OCI-LY7 (cell line): ENCODE results near the gene PLXNC1. TPM values are rescaled to one million over a fixed set of nuclear protein-coding genes. Genes with fewer than 3 reads are reported as not detected.
A peak's percentile ranks its signal among the peaks of the same experiment; 100 is the strongest.

Experiments used
- BruUV-seq: library from RNA; stranded (reverse); fragments of 400-500 nt; replicated peaks from 2 replicates; lab custom pipeline; 2021; lab: Mats Ljungman, UMichigan
- CTCF ChIA-PET: fragments of 300-600 bp; sonication (Branson Sonifier 250); formaldehyde crosslinking; loops from one replicate; lab custom pipeline; 2022; ENCODE audit warnings: antibody characterized with exemption; ENCODE audit not compliant: unreplicated experiment; lab: Charles Lee
- POLR2A ChIA-PET: fragments of 300-600 bp; sonication (Branson Sonifier 250); formaldehyde crosslinking; loops from one replicate; lab custom pipeline; 2022; ENCODE audit warnings: antibody characterized with exemption; lab: Charles Lee
- DNase-seq: peaks from one replicate; pipeline ENCODE4 v3.0.0-alpha.2; 2015; ENCODE audit warnings: low spot score
- H2AFZ ChIP-seq: fragments of 200-600 bp; sonication (generic), shearing (Covaris generic); 2 replicates; pipeline ENCODE4 v1.6.1; 2014; ENCODE audit warnings: mild to moderate bottlenecking, antibody characterized with exemption, low read length, moderate library complexity
- H3K27ac ChIP-seq: fragments of 200-600 bp; sonication (generic); 2 replicates; pipeline ENCODE4 v1.5.1; 2014; ENCODE audit warnings: mixed run types, low read depth, mild to moderate bottlenecking, moderate library complexity, low read length, inconsistent platforms; ENCODE audit not compliant: poor library complexity, severe bottlenecking
- H3K36me3 ChIP-seq: fragments of 200-600 bp; sonication (generic); 2 replicates; pipeline ENCODE4 v1.6.1; 2014; ENCODE audit warnings: mild to moderate bottlenecking, antibody characterized with exemption, low read length, moderate library complexity, mixed read lengths; ENCODE audit not compliant: insufficient read depth
- H3K4me1 ChIP-seq: fragments of 200-600 bp; sonication (generic); 2 replicates; pipeline ENCODE4 v1.5.1; 2014; ENCODE audit warnings: mild to moderate bottlenecking, low read length; ENCODE audit not compliant: insufficient read depth, poor library complexity, severe bottlenecking
- H3K4me2 ChIP-seq: fragments of 200-600 bp; sonication (generic); 2 replicates; pipeline ENCODE4 v1.6.1; 2014; ENCODE audit warnings: mild to moderate bottlenecking, low read length
- H3K4me3 ChIP-seq: fragments of 200-600 bp; sonication (generic); 2 replicates; pipeline ENCODE4 v1.5.1; 2014; ENCODE audit warnings: mild to moderate bottlenecking, low read depth, low read length; ENCODE audit not compliant: poor library complexity, severe bottlenecking
- H3K79me2 ChIP-seq: fragments of 200-600 bp; sonication (generic); 2 replicates; pipeline ENCODE4 v1.6.1; 2016; ENCODE audit warnings: low read depth, mild to moderate bottlenecking, low read length, moderate library complexity, mixed read lengths; ENCODE audit not compliant: insufficient read depth
- H3K9me2 ChIP-seq: fragments of 200-600 bp; sonication (generic); 2 replicates; pipeline ENCODE4 v1.6.1; 2016; ENCODE audit warnings: mild to moderate bottlenecking, low read length, mixed read lengths; ENCODE audit not compliant: insufficient read depth
- H3K9me3 ChIP-seq: fragments of 200-600 bp; sonication (generic); 2 replicates; pipeline ENCODE4 v1.6.1; 2014; ENCODE audit warnings: mild to moderate bottlenecking, mixed run types, low read length, mixed read lengths
- H4K20me1 ChIP-seq: fragments of 200-600 bp; sonication (generic); 2 replicates; pipeline ENCODE4 v1.6.1; 2014; ENCODE audit warnings: mild to moderate bottlenecking, antibody characterized with exemption, low read length, moderate library complexity, mixed read lengths; ENCODE audit not compliant: insufficient read depth
- CTCF ChIP-seq: fragments of 200-600 bp; sonication (generic); conservative IDR thresholded peaks from 2 replicates; pipeline ENCODE4 v1.5.1; 2014; ENCODE audit warnings: mild to moderate bottlenecking, antibody characterized with exemption, low read length, moderate library complexity, mixed read lengths
- EZH2phosphoT487 ChIP-seq: fragments of 200-600 bp; sonication (generic); IDR thresholded peaks from 2 replicates; pipeline ENCODE4 v1.6.1; 2018; ENCODE audit warnings: low read depth, borderline replicate concordance, mild to moderate bottlenecking, mixed run types, antibody characterized with exemption, low read length, moderate library complexity, mixed read lengths
- intact Hi-C: fragments of 100-400 bp; cut with micrococcal nuclease; formaldehyde crosslinking; loops from one replicate; pipeline ENCODE4 v1.10.0; 2022; ENCODE audit not compliant: unreplicated experiment
- total RNA-seq, 2 experiments: library from RNA; depleted of rRNA in 1 of 2; stranded (reverse); fragments of >200 nt in 1 of 2; shearing (Covaris generic) in 1 of 2; gene quantifications; 2 replicates each; pipeline ENCODE4 v1.2.3, GENCODE V29; 2014 to 2022

Gene PLXNC1
- total RNA-seq, 2 experiments from 2014 or later = 4.5 to 8.0 TPM

- intact Hi-C loops = loop anchor here (2.0 kb wide), 1 partner anchor 56 kb away; the partner anchor contains the start of gene PLXNC1
- TSS peak; percentile 89 for BruUV-seq
Observed at GRCh38 chr12:94204499-94205247, 56.3 kb downstream of the PLXNC1 start.

GRCh38 chr12:94205822-94206221 lies 57.4 kb downstream of the PLXNC1 start:
- no peak for TF ChIP-seq CTCF
- no peak for TF ChIP-seq EZH2phosphoT487
- ChIA-PET CTCF (interaction anchor here (1.0 kb wide), 1 partner anchor 32 kb away, joined by 5 read pairs; no protein-coding TSS in a partner anchor), POLR2A (interaction anchor here (0.6 to 8.1 kb wide), 14 partner anchors 11 to 1137 kb away, joined by 3 to 68 read pairs (median 4); partner anchors contain the start of gene PLXNC1)
- H3K79me2 ChIP-seq = no peaks in the 10 kb centered on the region; the same call in 1 of the 2 replicates
- peak overlapping the region; percentile 99 for H3K4me2 ChIP-seq
- intact Hi-C loops = loop anchor here (2.0 kb wide), 1 partner anchor 57 kb away; the partner anchor contains the start of gene PLXNC1
- peak overlapping the region; percentile 96 for H3K27ac ChIP-seq
- no peaks in the 10 kb centered on the region for H3K9me3 ChIP-seq
- H3K36me3 ChIP-seq = no peaks in the 10 kb centered on the region
- H4K20me1 ChIP-seq = no peaks in the 10 kb centered on the region
- peak overlapping the region; percentile 56 for H3K4me3 ChIP-seq
- H2AFZ ChIP-seq = peak overlapping the region; percentile 96
- DNase-seq = peak; percentile 41
- no peaks in the 10 kb centered on the region for H3K9me2 ChIP-seq
- peaks cover 76% of the 10 kb centered on the region for H3K4me1 ChIP-seq
- no TSS peak for BruUV-seq

More at GRCh38 chr12:94204499-94205247, 56.3 kb downstream of the PLXNC1 start:
- Histone ChIP-seq H3K4me2 (peak overlapping the region; percentile 99), H3K36me3 (no peaks in the 10 kb centered on the region), H3K79me2 (no peaks in the 10 kb centered on the region; the same call in 1 of the 2 replicates), H3K9me2 (no peaks in the 10 kb centered on the region), H3K9me3 (no peaks in the 10 kb centered on the region), H3K4me3 (peak overlapping the region; percentile 56), H3K27ac (peak overlapping the region; percentile 96), H4K20me1 (no peaks in the 10 kb centered on the region), H3K4me1 (peaks cover 73% of the 10 kb centered on the region), H2AFZ (peak overlapping the region; percentile 96)
- ChIA-PET CTCF (interaction anchor here (1.0 to 1.1 kb wide), 2 partner anchors 12 to 31 kb away, joined by 3 to 5 read pairs; no protein-coding TSS in a partner anchor), POLR2A (interaction anchor here (0.9 to 8.1 kb wide), 10 partner anchors 8 to 1039 kb away, joined by 3 to 68 read pairs (median 4); no protein-coding TSS in a partner anchor)
- TF ChIP-seq CTCF = no peak
- no peak for TF ChIP-seq EZH2phosphoT487
- DNase-seq = peak; percentile 67
